ENCODE results near the gene CEP164.
"Not testable (repeated sequence)": the region's sequence is repeated elsewhere in the genome, so short reads cannot be mapped to it uniquely, and the experiment has no call there.

The CEP164 gene

GRCh38 chr11:117309310-117309709 lies 18.3 kb upstream of the CEP164 start:
- no peak for DNase-seq

GRCh38 chr11:117313091-117313490 lies 14.6 kb upstream of the CEP164 start:
- no peak for DNase-seq

- DNase-seq: no peak
Measured at GRCh38 chr11:117313828-117314768, 13.6 kb upstream of the CEP164 start.

- DNase-seq: no peak
Measured at GRCh38 chr11:117314840-117315239, 12.8 kb upstream of the CEP164 start.

GRCh38 chr11:117315285-117316196 lies 12.1 kb upstream of the CEP164 start:
- no peak for DNase-seq

GRCh38 chr11:117316197-117316961 lies 11.3 kb upstream of the CEP164 start, which contains the start of gene BACE1:
Gene BACE1, minus strand, starts transcription at chr11:117316256. Its CDS starts 461 bp downstream, at chr11:117315795.
- DNase-seq: peak; percentile 63

GRCh38 chr11:117318738-117319137 lies 8.9 kb upstream of the CEP164 start:
- no peak for DNase-seq

- no peak for DNase-seq
Measured at GRCh38 chr11:117319214-117319840, 8.3 kb upstream of the CEP164 start.

GRCh38 chr11:117327255-117327566 lies 443 bp upstream of the CEP164 start:
- not testable (repeated sequence) for DNase-seq

GRCh38 chr11:117328375-117329010 lies 839 bp downstream of the CEP164 start:
- DNase-seq: peak; percentile 34

- no peak for DNase-seq
Measured at GRCh38 chr11:117332843-117333242, 5.2 kb downstream of the CEP164 start.

- no peak for DNase-seq
Measured at GRCh38 chr11:117333917-117334316, 6.3 kb downstream of the CEP164 start.

GRCh38 chr11:117334896-117335295 lies 7.2 kb downstream of the CEP164 start:
- no peak for DNase-seq

- no peak for DNase-seq
Measured at GRCh38 chr11:117335399-117335798, 7.7 kb downstream of the CEP164 start.

- DNase-seq: no peak
Measured at GRCh38 chr11:117337076-117337475, 9.4 kb downstream of the CEP164 start.

GRCh38 chr11:117345039-117345438 lies 17.4 kb downstream of the CEP164 start:
- no peak for DNase-seq

- no peak for DNase-seq
Measured at GRCh38 chr11:117354550-117354949, 26.9 kb downstream of the CEP164 start.

- no peak for DNase-seq
Measured at GRCh38 chr11:117356126-117356890, 28.7 kb downstream of the CEP164 start.

GRCh38 chr11:117361432-117361831 lies 33.8 kb downstream of the CEP164 start:
- no peak for DNase-seq

- no peak for DNase-seq
Measured at GRCh38 chr11:117366248-117366647, 38.6 kb downstream of the CEP164 start.

GRCh38 chr11:117366875-117367274 lies 39.2 kb downstream of the CEP164 start:
- no peak for DNase-seq
